Ishikawa (cell line): ENCODE measurements around the gene OR8A1.

Experiments used
- CEBPB ChIP-seq: IDR thresholded peaks from 2 replicates; pipeline ENCODE4 v1.6.1; 2012
- CREB1 ChIP-seq: IDR thresholded peaks from 2 replicates; pipeline ENCODE4 v1.6.1; 2012; ENCODE audit warnings: low read depth
- EGR1 ChIP-seq: IDR thresholded peaks from 2 replicates; pipeline ENCODE4 v1.6.1; 2012
- EP300 ChIP-seq: IDR thresholded peaks from 2 replicates; pipeline ENCODE4 v1.6.1; 2012; ENCODE audit warnings: borderline replicate concordance
- FOXM1 ChIP-seq: IDR thresholded peaks from 2 replicates; pipeline ENCODE4 v1.6.1; 2012; ENCODE audit warnings: low read depth, borderline replicate concordance
- NFIC ChIP-seq: IDR thresholded peaks from 2 replicates; pipeline ENCODE4 v1.6.1; 2012
- RAD21 ChIP-seq: IDR thresholded peaks from 2 replicates; pipeline ENCODE4 v1.6.1; 2012; ENCODE audit warnings: low read depth
- REST ChIP-seq: IDR thresholded peaks from 2 replicates; pipeline ENCODE4 v1.6.1; 2012; ENCODE audit warnings: low read depth, mild to moderate bottlenecking
- TAF1 ChIP-seq: IDR thresholded peaks from 2 replicates; pipeline ENCODE4 v1.6.1; 2012; ENCODE audit warnings: low read depth, mild to moderate bottlenecking
- TCF12 ChIP-seq: IDR thresholded peaks from 2 replicates; pipeline ENCODE4 v1.6.1; 2012; ENCODE audit warnings: low read depth
- TEAD4 ChIP-seq: IDR thresholded peaks from 2 replicates; pipeline ENCODE4 v1.6.1; 2012
- YY1 ChIP-seq: IDR thresholded peaks from 2 replicates; pipeline ENCODE4 v1.6.1; 2012; ENCODE audit warnings: low read depth
- ZBTB7A ChIP-seq: IDR thresholded peaks from 2 replicates; pipeline ENCODE4 v1.6.1; 2012; ENCODE audit warnings: low read depth
- TF ChIP-seq, protein P1 (sequence below): IDR thresholded peaks from 2 replicates; pipeline ENCODE4 v1.6.1; 2012
- TF ChIP-seq, protein P2 (sequence below): IDR thresholded peaks from 2 replicates; pipeline ENCODE4 v1.6.1; 2012

Gene OR8A1

DNA sequence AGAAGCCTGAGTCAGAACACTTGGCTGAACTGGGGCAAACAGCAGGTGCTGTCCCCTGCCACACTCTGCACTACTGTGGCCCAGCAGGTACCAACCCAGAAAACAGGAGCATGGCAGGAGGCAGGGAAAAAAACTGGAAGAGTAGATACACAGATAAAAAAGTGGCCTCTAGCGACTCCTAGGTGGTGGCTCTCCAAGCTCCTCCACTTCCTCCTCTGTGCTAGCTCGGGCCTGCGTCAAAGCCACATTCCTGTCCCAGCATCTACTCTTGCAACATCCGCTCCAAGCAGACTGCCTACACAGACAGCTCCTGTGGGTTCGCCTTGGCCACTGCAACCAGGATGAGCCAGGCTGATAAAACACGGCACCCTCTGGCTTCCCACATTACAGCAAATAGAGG lies 33.3 kb upstream of the OR8A1 start:
- TF ChIP-seq TEAD4 (no peak), ZBTB7A (no peak), REST (no peak), TCF12 (no peak), TAF1 (no peak), NFIC (no peak), CEBPB (no peak), FOXM1 (no peak), EP300 (no peak), RAD21 (no peak), YY1 (no peak), CREB1 (no peak), EGR1 (no peak)
- TF ChIP-seq, protein P1, sequence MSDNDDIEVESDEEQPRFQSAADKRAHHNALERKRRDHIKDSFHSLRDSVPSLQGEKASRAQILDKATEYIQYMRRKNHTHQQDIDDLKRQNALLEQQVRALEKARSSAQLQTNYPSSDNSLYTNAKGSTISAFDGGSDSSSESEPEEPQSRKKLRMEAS: no peak
- TF ChIP-seq, protein P2, sequence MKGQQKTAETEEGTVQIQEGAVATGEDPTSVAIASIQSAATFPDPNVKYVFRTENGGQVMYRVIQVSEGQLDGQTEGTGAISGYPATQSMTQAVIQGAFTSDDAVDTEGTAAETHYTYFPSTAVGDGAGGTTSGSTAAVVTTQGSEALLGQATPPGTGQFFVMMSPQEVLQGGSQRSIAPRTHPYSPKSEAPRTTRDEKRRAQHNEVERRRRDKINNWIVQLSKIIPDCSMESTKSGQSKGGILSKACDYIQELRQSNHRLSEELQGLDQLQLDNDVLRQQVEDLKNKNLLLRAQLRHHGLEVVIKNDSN: no peak

DNA sequence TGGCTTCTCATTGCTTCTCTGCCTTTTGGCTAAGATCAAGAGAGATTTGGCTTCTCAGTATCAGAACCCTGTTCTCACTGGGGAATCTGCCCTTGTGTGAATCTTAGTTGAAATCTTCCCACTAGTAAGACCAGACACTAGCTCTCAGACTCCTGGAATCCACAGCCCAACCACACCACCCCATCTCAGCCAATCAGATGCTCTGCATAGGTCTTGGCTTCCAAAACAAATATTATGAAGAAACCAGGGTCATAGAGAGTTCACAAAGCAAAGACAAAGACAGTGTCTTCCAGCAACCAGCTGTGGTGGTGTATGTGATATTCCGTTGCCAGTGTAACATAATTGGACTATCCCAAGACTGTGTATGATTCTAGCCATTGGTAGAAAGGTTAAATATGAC lies 31.8 kb upstream of the OR8A1 start:
- no peak for TF ChIP-seq NFIC
- no peak for TF ChIP-seq FOXM1
- TF ChIP-seq YY1: no peak
- TF ChIP-seq EP300: no peak
- TF ChIP-seq ZBTB7A: no peak
- no peak for TF ChIP-seq EGR1
- TF ChIP-seq RAD21: no peak
- TF ChIP-seq, protein P1: no peak
- no peak for TF ChIP-seq REST
- TF ChIP-seq CEBPB: no peak
- no peak for TF ChIP-seq TEAD4
- no peak for TF ChIP-seq TAF1
- TF ChIP-seq CREB1: no peak
- no peak for TF ChIP-seq TCF12
- TF ChIP-seq, protein P2: no peak

DNA sequence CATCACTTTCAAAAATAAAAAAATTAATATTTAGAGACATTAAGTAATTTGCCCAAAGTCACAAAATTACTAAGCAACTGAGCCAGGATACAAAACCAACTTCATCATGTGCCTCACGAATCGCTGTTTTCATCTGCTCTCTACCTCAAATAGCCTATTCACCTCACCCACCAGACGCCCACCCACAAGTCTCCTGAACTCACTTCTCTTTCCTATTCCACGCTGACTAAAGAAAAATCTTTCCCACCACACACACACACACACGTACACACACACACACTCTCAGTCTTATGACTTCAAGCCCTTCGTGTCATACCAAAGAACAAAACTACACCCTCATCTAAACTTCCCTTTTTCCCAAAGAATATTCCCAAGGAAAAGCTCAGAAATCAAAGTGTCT lies 28.6 kb upstream of the OR8A1 start:
- TF ChIP-seq ZBTB7A: no peak
- TF ChIP-seq REST: no peak
- TF ChIP-seq NFIC: no peak
- no peak for TF ChIP-seq YY1
- TF ChIP-seq TEAD4: no peak
- TF ChIP-seq, protein P1: no peak
- TF ChIP-seq, protein P2: no peak
- no peak for TF ChIP-seq CEBPB
- TF ChIP-seq FOXM1: no peak
- TF ChIP-seq EP300: no peak
- no peak for TF ChIP-seq CREB1
- TF ChIP-seq TCF12: no peak
- TF ChIP-seq EGR1: no peak
- no peak for TF ChIP-seq TAF1

DNA sequence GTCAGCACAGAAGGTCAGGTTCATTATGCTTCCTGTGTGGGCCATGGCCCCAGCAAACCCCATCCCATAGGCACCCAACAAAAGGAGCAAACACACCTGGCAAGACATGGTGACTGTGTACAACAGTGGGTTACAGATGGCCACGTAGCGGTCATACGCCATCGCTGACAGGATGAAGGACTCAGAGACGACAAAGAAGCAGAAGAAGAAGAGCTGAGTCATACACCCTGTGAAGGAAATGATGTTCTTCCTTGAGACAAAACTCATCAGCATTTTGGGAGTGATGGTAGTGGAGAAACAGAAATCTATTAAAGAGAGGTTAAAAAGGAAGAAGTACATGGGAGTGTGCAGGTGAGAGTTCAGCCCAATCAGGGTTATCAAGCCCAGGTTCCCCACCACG lies 26.7 kb upstream of the OR8A1 start:
- TF ChIP-seq TEAD4 (no peak), NFIC (no peak), TCF12 (no peak), YY1 (no peak), RAD21 (no peak), REST (no peak), FOXM1 (no peak), EP300 (no peak), EGR1 (no peak), ZBTB7A (no peak), TAF1 (no peak), CEBPB (no peak), CREB1 (no peak)
- TF ChIP-seq, protein P2: no peak
- TF ChIP-seq, protein P1: no peak
